Activated naive CD4-positive, alpha-beta T cell (primary cell): Measurements from ENCODE around the gene RMND5A.
"Not testable (repeated sequence)": the region's sequence is repeated elsewhere in the genome, so short reads cannot be mapped to it uniquely, and the experiment has no call there.

Experiments
- DNase-seq, 4 experiments: peaks; one replicate each; lab custom pipeline; 2025; lab: John Stamatoyannopoulos, UW

The RMND5A gene

GRCh38 chr2:86719637-86720539 lies at the start of gene RMND5A:
Gene RMND5A, plus strand, starts transcription at chr2:86720291. Its CDS starts 377 bp downstream, at chr2:86720668.
- DNase-seq = peak; percentile 77 to 93 (median 86)

GRCh38 chr2:86671337-86671981 lies 48.6 kb upstream of the RMND5A start:
- no peak for DNase-seq

- DNase-seq = no peak
Measured at GRCh38 chr2:86672027-86672545, 48.0 kb upstream of the RMND5A start.

GRCh38 chr2:86673011-86673410 lies 47.1 kb upstream of the RMND5A start:
- no peak for DNase-seq

- DNase-seq = no peak
Measured at GRCh38 chr2:86673986-86674670, 46.0 kb upstream of the RMND5A start.

- DNase-seq = no peak
Measured at GRCh38 chr2:86675104-86675503, 45.0 kb upstream of the RMND5A start.

- DNase-seq = no peak
Measured at GRCh38 chr2:86675511-86676015, 44.5 kb upstream of the RMND5A start.

- no peak for DNase-seq
Measured at GRCh38 chr2:86677816-86678215, 42.3 kb upstream of the RMND5A start.

GRCh38 chr2:86679036-86679435 lies 41.1 kb upstream of the RMND5A start:
- no peak for DNase-seq

- no peak for DNase-seq
Measured at GRCh38 chr2:86685351-86685750, 34.7 kb upstream of the RMND5A start.

GRCh38 chr2:86686460-86686859 lies 33.6 kb upstream of the RMND5A start:
- no peak for DNase-seq

GRCh38 chr2:86686905-86687304 lies 33.2 kb upstream of the RMND5A start:
- no peak for DNase-seq

GRCh38 chr2:86695053-86695691 lies 24.9 kb upstream of the RMND5A start:
- no peak for DNase-seq

- DNase-seq = no peak
Measured at GRCh38 chr2:86697551-86698104, 22.5 kb upstream of the RMND5A start.

GRCh38 chr2:86700690-86701089 lies 19.4 kb upstream of the RMND5A start:
- DNase-seq = no peak

GRCh38 chr2:86703704-86704361 lies 16.3 kb upstream of the RMND5A start:
- no peak for DNase-seq

- no peak for DNase-seq
Measured at GRCh38 chr2:86704459-86704971, 15.6 kb upstream of the RMND5A start.

- no peak for DNase-seq
Measured at GRCh38 chr2:86706220-86706619, 13.9 kb upstream of the RMND5A start.

- DNase-seq = no peak
Measured at GRCh38 chr2:86706935-86707334, 13.2 kb upstream of the RMND5A start.

- not testable (repeated sequence) for DNase-seq
Measured at GRCh38 chr2:86708126-86708525, 12.0 kb upstream of the RMND5A start.
